Glomerular visceral epithelial cell (primary cell): Measurements from ENCODE around the gene PLEKHH3.
"Not testable (repeated sequence)": the region's sequence is repeated elsewhere in the genome, so short reads cannot be mapped to it uniquely, and the experiment has no call there.

Experiments used
- DNase-seq: peaks from one replicate; pipeline ENCODE4 v3.0.0-alpha.2; 2016; ENCODE audit errors: extremely low spot score

Gene PLEKHH3

DNA sequence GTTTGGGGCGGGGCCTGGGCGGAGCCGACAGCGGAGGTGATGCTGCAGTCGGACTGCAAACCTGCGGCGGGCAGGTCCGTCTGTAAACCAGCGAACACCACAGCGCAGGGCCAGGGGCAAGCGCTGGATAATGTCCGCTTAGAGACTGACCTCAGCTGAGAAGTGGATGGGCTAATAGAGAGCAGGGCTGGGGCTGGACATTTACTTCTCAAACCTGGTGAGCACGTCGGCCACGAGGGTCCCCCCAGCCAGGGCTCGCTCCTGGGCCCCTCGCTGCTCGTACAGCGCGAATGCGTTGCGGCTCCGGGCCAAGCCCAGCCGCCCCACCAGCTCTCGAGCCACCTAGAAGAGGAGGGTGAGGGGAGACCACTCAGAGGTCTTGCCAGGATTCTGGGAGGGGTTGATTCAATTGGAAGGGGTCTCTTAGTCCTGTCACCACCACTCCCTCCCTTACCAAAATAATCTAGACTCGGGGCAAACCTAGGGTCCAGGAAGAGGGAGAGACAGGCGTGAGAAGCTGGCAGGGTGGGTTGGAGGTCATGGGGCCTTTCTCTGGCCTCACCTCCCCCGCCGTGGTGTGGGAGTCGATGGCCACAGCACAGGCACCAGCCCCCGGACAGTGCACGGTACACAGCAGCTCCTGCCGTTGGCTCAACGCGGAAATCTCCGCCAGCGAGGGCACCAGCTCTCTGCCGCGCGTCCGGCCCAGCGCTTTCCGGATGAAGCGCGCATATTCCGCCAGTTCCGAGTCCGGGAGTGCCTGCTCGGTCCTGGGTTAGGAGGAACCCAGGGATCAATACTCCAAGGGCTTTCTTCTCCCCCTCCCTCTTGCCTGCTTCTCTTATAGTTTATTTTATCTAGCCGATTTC lies 5.8 kb downstream of the PLEKHH3 start:
- DNase-seq = no peak

DNA sequence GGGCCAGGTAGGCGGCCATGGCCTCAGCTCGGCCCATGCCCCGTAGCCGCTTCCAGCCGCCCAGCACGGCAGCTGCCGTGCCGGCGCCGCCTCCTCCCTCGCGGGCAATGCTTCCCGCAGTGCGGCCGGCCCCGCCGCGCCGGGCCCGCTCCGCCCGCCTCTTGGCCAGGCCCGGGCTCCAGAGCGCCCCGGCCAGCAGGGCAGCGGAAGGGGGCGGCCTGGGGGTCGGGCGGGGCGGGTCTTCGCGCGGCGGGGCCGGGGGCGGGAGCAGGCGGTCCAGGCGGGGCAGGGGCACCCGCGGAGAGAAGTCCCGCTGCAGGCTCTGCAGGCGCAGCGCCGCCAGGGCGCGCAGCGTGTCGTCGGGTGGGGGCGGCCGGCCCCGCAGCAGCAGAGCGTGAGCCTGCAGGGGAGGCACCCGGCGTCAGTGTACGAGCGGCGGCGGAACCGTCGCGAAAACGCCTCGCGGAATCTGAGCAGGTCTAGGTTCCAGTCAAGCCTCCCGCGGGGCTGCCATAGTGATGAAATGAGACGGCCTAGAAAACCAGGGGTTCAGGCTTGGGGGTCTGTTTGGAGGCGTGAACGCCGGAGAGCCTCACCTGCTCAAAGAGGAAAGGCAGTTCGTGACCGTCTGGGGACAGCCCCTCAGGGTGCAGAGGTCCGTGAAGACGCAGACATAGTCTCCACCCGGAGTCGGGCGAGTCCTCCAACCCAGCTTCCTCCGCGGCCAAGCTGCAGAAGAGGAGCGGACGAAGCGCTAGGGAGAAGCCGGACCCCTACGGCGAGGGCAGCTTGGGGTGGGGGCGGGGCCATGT lies 6.6 kb downstream of the PLEKHH3 start:
- DNase-seq = no peak

GRCh38 chr17:42669705-42669976 lies 7.2 kb downstream of the PLEKHH3 start:
- DNase-seq = no peak

GRCh38 chr17:42667088-42667951 lies 9.5 kb downstream of the PLEKHH3 start:
- DNase-seq = peak; percentile 91

GRCh38 chr17:42666126-42666525 lies 10.7 kb downstream of the PLEKHH3 start:
- DNase-seq = not testable (repeated sequence)

GRCh38 chr17:42665581-42666001 lies 11.2 kb downstream of the PLEKHH3 start:
- no peak for DNase-seq

GRCh38 chr17:42660692-42661345 lies 16.0 kb downstream of the PLEKHH3 start:
- peak; percentile 58 for DNase-seq

- not testable (repeated sequence) for DNase-seq
These were observed 16.9 kb downstream of the PLEKHH3 start for GRCh38 chr17:42659932-42660274.

DNA sequence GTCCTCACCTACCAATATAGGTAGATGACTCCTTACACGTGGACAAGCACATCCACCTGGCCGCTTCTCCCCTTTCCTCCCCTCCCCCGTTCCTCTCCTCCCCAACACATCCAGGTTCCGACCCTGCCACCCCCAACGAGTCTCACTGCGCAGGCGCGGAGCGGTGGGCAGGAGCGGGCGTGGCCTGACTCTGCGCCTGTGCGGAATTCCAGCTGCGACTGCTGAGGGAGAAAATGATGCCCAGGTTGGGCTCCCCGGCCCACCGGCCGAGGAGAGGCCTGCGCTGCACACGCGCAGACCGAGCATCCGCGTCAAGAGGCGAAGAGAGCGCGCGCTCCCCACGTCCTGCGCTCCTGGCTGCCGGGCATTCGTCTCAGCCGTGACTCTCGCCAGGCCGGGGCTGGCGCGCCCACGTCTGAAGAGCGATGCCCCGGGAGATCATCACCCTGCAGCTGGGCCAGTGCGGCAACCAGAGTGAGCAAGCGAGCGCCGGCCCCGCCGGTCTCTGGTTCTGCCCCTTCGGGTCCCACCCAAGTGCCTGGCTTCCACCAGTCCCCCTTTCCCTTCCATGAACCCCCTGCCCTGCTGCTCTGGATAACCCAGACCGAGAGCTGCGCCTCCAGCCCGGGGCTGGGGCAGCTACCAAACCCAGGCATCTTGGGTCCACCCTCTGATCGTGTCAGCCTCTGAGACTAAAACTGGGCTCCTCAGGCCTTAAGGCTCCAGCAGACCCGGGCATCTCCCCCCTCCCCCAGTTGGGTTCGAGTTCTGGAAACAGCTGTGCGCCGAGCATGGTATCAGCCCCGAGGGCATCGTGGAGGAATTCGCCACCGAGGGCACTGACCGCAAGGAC lies 17.5 kb downstream of the PLEKHH3 start, which contains the start of gene TUBG2:
TSS of gene TUBG2 (plus strand) at position 206 of the 853 bp plus-strand sequence. CDS start at position 426, 220 bp downstream.
- peak; percentile 95 for DNase-seq

DNA sequence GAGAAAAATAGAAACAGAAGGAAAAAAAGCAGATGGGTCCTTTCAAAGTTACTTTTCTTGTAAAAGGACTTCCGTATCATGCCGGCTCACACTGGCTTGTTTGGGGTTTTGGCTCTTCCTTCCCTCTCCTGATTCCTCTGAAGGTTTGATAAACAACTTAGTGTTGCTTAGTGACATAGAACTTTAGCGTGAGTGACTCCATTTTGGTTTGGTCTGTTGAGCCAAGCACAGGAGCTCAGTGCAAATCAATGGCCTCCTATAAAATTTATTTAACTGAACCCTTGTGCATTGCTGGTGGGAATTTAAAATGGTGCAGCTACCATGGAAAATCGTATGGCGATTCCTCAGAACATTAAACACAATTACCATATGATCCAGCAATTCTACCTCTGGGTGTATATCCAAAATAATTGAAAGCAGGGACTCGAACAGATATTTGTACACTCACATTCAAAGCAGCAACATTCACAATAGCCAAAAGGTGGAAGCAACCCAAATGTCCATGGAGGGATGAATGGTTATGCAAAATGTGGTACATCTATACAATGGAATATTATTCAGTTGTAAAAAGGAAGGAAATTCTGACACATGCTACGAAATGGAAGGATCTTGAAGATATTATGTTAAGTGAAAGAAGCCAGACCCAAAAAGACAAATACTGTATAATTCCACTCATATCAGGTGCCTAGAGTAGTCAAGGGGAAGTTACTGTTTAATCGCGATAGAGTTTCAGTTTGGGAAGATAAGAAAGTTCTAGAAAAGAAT lies 18.8 kb downstream of the PLEKHH3 start:
- no peak for DNase-seq

GRCh38 chr17:42655528-42655927 lies 21.3 kb downstream of the PLEKHH3 start:
- DNase-seq = peak; percentile 51

- no peak for DNase-seq
These were observed 23.3 kb downstream of the PLEKHH3 start for GRCh38 chr17:42653179-42654124.

DNA sequence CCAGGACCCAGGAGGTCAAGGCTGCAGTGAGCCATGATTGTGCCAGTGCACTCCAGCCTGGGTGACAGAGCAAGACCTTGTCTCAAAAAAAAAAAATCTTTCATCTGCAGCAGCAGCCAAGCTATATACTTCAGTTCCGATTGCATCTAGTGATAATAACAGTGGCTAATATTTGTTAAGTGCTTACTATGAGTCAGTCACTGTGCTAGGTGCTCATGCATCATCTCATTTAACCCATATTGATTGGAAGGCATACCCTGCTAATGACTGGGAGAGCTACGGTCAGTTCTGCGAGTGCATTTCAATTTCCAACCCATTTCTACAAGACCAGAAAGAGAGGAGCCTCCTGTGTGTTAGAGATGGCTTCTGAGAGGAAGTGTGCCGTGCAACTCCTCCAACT lies 25.4 kb downstream of the PLEKHH3 start:
- no peak for DNase-seq

- peak; percentile 61 for DNase-seq
These were observed 29.0 kb downstream of the PLEKHH3 start for GRCh38 chr17:42647778-42648177.

DNA sequence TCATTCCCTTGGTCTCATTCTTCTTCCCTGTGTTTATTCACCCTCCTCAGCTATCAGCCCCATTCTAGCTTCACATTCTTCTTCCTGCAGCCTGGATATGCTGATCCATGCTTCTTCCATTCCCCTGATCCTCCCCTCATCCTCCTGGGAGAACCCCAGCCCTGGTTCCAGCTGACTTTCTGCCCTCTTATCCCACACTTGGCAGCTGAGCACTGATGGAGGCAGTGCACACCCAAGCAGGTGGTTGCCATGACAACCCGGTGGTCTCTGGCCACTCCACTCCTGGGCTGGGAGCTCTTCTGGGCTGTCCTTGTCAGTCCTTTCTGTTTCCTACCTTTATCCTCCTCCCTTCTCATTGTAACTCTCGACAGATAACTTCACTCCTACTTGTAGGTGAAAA lies 34.5 kb downstream of the PLEKHH3 start:
- DNase-seq = no peak

DNA sequence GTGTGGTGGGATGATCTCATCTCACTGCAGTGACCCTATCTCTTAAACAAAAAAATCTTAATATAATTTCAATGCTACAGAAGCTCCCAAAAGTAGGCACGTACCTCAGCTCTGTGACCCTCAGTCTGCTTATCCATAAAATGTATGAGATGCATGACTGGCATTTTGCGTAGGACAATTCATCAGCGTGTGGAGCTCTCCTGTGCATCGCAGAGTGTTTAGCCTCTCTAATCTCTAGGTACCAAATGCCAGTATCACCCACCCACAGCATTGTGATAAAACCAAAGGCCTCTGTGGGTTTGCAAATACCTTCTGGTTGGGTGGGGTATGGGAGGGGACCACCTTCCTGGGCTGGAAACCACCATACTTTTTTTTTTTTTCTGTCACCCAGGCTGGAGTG lies 36.7 kb downstream of the PLEKHH3 start:
- no peak for DNase-seq

- no peak for DNase-seq
These were observed 37.2 kb downstream of the PLEKHH3 start for GRCh38 chr17:42639525-42640113.

GRCh38 chr17:42632949-42633444 lies 43.8 kb downstream of the PLEKHH3 start:
- no peak for DNase-seq
